Measurements from ENCODE around the gene APOL2. TPM values are rescaled to one million over a fixed set of nuclear protein-coding genes. Genes with fewer than 3 reads are reported as not detected.

Gene APOL2
- 5.0 TPM for total RNA-seq

GRCh38 chr22:36239401-36240171 lies at the start of gene APOL2:
Gene APOL2 (minus strand): TSS chr22:36239527. CDS start chr22:36233162, 6,365 bp downstream.

GRCh38 chr22:36252754-36253522 lies 13.6 kb upstream of the APOL2 start, which contains the start of gene APOL1:
Gene APOL1 (plus strand): TSS chr22:36253133. CDS start chr22:36254956, 1,823 bp downstream.

GRCh38 chr22:36201630-36202319 lies 37.6 kb downstream of the APOL2 start, which contains the start of gene APOL4:
Gene APOL4 (minus strand): TSS chr22:36201809. CDS start chr22:36201734, 75 bp downstream.

Small RNA genes lying within 50 kb of the gene (small RNA-seq; reads per million reads assigned to genes)
- gene MIR6819 (ENCODE audit: low replicate concordance), result not detected

Other genes starting within 250 kb of the APOL2 start
- 677 TPM for gene RBFOX2, start 210.7 kb downstream of the APOL2 start, total RNA-seq
- 0.94 TPM for gene APOL3, start 78.8 kb downstream of the APOL2 start, total RNA-seq
- 18.8 TPM for gene APOL4, start 37.7 kb downstream of the APOL2 start, total RNA-seq
- 0.63 TPM for gene APOL1, start 13.6 kb upstream of the APOL2 start, total RNA-seq
- gene MYH9, start 148.4 kb upstream of the APOL2 start, total RNA-seq, result 49.5 TPM
- 13.1 TPM for gene TXN2, start 242.1 kb upstream of the APOL2 start, total RNA-seq